Hypothalamus (tissue), 51 donors: ENCODE data around the gene ARTN.

ENCODE experiments used
- DNase-seq, 51 donors: peaks; one replicate each; lab custom pipeline; 2025; lab: John Stamatoyannopoulos, UW

The ARTN gene

GRCh38 chr1:43933386-43934100 is at the start of gene ARTN:
Gene ARTN (plus strand): TSS chr1:43933801. CDS start chr1:43935657, 1,856 bp downstream.
- no peak for DNase-seq

DNA sequence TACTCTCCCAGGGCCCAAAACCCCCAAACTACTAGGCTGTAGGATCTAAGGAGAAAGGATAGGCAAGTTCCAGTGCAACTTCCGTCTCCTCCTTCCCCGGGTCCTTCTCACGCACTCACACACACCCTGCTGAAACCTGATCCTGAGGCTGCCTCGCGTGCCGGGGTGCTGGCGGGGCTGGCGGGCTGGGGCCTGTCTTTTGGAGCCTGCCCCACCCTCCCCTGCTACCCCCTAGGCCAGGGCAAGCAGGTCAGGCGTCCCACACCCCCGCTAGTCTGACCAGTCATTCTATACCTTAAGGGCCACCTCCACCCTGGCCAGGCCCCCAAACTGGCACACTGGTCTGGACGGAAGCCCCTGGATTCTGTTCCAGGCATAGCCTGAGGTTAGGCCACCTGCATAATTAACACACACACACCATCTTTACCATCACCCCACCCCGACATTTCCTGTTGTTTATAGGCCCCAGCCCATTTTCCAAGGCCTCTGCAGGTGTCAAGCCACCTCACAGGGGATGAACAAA is 48.3 kb upstream of the ARTN start:
- DNase-seq = no peak

DNA sequence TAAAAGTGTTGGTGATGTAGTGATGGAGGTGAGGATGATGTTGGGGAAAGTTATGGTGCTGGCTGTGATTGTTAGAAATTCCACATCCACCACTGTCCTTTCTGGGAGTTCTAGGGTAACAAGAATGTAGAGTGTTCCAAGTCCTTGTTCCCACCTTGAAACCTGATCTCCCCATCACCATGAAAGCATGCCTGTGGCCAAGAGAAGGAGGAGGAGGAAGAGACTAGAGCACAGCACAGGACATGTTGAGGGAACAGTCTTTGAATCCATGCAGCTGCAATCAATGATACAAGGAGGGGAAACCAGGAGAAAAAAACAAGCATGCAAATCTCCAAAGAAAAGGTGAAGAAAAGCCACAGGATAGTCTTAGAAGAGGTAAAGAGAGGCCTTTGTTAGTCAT is 45.9 kb upstream of the ARTN start:
- no peak for DNase-seq

DNA sequence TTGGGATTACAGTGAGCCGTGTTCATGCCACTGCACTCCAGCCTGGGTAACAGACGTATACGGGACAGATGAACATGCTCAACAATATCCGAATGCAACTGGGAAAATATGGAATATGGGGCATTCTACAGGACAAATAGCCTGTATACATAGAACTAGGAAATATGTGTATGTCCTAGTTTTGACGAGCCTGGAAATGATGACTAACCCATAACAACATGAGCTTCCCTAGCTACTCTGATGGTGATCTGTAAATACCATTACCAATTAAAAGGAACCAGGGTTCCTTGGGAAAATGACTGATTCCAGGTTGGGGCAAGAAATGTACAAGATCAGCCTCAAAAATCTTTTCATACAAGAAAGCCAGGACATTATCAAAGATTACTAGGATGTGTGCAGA is 42.8 kb upstream of the ARTN start:
- no peak for DNase-seq

GRCh38 chr1:43893006-43893405 is 40.6 kb upstream of the ARTN start:
- DNase-seq = no peak

GRCh38 chr1:43898981-43899380 is 34.6 kb upstream of the ARTN start:
- DNase-seq = no peak

DNA sequence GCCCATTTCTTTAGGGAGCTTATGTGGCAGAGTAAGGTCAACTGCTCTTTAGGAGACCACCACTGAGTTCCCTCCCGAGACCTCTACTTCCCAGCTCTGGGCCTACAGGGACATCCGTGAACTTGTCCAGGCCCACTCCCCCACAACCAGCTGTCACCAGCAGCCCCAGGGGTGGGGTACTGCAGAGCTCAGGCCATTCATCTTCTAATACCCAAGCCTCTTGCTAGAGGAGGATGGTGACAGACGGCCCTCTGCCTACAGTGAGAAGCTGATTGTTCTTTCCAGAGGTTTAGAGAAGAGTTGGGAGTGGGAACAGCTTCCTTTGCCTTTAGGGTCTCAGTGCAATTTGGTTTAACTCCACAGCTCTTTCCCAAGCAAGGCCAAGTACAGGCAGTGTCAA is 33.2 kb upstream of the ARTN start:
- DNase-seq = no peak

DNA sequence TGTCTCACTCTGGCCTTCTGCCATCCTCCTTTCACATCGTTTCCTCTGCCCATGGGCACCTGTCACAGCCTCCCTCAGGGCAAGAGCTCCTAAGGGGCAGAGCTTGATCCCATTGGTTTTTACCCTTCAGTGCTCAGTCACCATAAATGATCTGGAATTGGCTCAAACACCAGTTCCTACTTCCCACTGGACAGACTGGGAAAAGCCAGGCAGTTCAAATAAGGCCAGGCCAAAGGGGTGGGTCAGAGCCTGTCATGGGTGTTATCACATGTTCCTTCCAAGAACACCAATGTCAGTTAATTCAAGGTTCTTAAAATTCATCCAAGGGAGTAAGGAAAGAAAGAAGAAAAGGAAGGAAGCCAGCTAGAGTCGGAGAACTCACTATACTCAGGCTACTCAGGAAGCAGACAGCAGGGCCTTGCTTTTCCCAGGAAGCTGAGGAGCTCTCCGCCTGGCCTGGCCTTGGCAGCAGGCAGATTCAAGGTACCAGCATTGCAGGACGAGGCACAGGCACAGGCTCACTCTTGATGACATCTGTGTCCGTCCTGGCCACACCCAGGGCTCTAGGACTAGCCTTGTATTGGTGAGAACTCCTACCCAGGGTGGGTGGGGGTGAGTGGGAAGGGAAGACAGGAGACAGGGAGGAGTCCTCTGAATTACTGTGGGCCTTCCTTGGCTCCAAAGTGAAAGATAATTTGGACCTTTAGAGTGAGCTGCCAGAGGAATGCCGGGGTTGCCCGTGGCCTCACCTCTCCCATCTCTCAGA is 32.2 kb upstream of the ARTN start:
- no peak for DNase-seq

DNA sequence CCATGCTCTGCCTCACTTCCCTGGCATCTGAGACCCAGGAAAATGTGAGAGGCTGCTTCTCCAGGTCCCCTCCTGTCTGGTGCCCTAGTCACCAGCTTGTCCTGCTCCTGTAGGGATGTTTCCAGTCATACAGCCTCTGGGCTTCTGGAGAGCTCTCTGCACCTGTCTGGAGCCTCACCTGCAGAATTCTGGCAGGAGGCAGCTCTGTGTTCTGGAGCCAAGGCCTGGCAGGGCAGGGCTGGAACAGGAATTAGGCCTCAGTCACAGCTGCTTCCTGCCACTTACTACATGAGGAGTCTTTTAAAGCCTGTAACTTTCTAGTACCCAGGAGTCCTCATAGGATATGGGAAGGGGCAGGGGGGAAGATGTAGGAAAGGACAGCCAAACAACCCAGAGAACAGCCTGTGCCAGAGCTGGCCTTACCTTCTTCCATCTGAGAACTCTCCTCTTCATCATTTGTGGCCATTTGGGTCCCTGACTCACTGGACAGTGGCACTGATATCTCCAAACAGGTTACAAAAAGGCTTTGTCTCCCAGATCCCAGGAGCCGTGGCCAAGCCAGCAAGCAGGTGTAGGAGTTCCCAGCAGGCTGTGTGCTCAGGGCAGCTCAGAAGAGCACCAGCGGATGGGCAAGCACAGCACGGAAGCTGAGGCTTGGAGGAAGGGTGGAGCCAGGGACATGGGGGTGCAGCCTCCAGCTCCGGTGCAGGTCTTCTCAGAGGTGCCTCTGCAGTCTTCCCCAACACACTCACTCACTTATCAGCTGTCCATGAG is 31.4 kb upstream of the ARTN start:
- DNase-seq = no peak

DNA sequence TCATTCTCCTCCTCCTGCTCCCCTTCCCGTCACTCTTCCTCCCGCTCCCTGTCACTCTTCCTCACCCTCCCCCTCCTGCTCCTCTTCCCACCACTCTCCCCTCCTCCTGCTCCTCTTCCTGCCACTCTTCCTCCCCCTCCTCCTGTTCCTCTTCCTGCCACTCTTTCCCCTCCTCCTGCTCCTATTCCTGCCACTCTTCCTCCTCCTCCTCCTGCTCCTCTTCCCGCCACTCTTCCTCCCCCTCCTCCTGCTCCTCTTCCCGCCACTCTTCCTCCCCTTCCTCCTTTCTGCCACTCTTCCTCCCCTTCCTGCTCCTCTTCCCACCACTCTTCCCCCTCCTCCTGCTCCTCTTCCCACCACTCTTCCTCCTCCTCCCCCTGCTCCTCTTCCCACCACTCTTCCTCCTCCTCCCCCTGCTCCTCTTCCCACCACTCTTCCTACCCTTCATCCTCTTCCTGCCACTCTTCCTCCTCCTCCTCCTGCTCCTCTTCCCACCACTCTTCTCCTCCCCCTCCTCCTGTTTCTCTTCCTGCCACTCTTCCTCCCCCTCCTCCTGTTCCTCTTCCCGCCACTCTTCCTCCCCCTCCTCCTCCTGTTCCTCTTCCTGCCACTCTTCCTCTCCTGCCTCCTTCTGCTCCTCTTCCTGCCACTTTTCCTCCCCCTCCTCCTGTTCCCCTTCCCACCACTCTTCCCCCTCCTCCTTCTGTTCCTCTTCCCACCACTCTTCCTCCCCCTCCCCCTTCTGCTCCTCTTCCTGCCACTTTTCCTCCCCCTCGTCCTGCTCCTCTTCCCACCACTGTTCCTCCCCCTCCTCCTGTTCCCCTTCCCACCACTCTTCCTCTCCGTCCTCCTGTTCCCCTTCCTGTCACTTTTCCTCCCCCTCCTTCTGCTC is 28.7 kb upstream of the ARTN start:
- DNase-seq = no peak

DNA sequence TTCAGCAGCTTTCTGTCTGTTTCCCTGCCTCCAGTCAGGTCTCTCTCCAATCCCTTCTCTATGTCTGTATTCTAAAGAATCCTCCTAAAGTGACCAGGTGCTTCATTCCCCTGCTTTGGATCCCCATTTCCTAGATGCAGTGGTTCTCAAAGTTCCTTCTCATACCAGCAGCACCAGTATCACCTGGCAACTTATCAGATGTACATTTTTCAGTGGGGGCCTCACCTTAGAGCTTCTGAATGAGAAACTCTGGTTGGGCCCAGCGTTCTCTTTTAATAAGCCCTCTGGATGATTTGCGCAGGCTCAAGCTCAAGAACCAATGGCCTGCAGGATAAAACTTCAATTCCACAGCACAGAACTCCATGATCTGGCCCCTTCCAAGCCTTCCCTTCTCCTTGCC is 25.4 kb upstream of the ARTN start:
- no peak for DNase-seq

DNA sequence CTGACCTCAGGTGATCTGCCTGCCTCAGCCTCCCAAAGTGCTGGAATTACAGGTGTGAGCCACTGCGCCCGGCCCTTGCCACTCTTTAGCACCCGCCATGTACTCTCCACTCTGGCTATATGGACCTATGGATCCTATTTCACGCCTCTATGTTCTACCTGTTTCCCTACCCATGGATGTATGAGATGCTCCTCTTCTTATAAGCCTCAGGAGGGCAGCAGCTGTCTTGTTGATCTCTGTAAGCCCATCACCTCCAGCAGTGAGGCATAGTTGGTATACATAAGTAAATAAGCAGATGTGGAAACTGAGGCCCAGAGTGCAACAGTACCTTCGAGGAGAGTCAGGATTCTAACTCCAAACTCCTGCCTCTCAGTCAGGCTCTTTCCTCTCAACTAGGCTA is 24.7 kb upstream of the ARTN start:
- no peak for DNase-seq

- DNase-seq = no peak
These were observed 23.3 kb upstream of the ARTN start for GRCh38 chr1:43910343-43910742.

- no peak for DNase-seq
These were observed 21.0 kb upstream of the ARTN start for GRCh38 chr1:43912607-43913006.

- no peak for DNase-seq
These were observed 20.5 kb upstream of the ARTN start for GRCh38 chr1:43913051-43913501.

DNA sequence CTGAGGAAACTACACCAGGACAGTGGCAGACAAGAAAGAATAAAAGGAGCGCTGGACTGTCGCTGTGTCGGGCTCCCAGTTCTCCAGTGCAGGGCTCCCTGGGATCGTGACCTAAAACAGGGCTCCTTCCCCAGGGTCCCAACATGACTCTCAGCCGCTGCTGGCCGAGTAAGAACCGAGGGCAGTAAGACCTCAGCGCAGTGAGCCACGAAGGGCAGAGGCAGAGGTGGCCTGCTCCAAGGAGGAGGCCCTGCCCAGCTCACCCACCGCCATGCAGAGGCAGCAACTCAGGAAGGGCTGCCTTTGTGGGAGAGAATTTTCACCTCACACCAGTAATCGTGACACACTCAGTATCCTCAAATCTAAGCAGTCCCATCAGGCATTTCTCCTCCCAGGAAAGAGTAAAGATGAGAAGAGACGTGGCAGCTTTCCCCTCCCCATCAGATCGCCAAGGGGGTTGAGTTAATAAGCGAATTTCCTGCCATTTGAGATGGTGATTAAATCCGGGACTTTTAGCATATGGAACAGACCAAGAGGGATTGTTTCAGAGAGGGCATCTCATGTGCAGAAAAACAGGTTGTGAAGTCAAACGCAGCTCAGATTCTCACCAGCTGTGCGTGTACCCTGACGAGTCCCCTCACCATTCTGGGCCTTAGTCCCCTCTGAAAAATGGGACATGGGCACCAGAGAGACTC is 19.8 kb upstream of the ARTN start:
- DNase-seq = no peak

GRCh38 chr1:43914576-43915525 is 18.8 kb upstream of the ARTN start:
- no peak for DNase-seq

DNA sequence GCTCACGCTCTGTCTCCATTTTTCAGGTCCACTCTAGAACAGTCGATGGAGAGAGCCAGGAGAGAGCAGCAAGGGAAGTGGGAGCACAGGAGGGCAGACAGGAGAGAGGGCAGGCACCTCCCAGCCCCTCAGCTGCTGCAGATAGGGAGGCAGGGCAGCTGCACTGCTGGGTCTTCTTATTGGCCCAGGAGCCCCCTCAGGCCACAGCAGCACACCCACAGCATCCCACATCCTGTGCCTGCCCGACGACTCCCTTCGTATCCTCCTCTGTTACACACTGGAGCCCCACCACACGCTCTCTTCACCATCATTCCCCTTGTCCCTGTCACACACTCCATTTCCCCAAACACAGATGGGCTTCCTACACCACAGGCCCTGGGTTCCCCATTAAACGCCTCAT is 13.7 kb upstream of the ARTN start:
- DNase-seq = no peak
